Body of pancreas (tissue), 4 donors: ENCODE measurements around the gene PGD. TPM values are rescaled to one million over a fixed set of nuclear protein-coding genes. Genes with fewer than 3 reads are reported as not detected.
"Not testable (repeated sequence)": the region's sequence is repeated elsewhere in the genome, so short reads cannot be mapped to it uniquely, and the experiment has no call there.

Source experiments
- ATAC-seq: fragments of 150-250 bp; one replicate; pipeline ENCODE4 v1.9.1; 2016
- DNase-seq, 4 donors: peaks; one replicate each; pipeline ENCODE4 v3.0.0-alpha.2; 2019
- H3K27ac ChIP-seq, 4 donors: fragments of 200-600 bp; sonication (generic); 1 replicate in 3 of 4; 2 replicates in 1 of 4; pipeline versions ENCODE4 v1.5.1 to v1.6.1; 2016 to 2019; ENCODE audit warnings: mild to moderate bottlenecking in 1 of 4, mixed read lengths in 1 of 4, moderate library complexity in 1 of 4
- H3K27me3 ChIP-seq, 2 donors: fragments of 200-600 bp; sonication (generic); one replicate each; pipeline ENCODE4 v1.6.0; 2016; ENCODE audit warnings: mild to moderate bottlenecking in 1 of 2
- H3K36me3 ChIP-seq, 2 donors: fragments of 200-600 bp; sonication (generic); replicated peaks in 1 of 2; 2 replicates each; pipeline ENCODE4 v1.5.1; 2016; ENCODE audit warnings: low read depth in 2 of 2; ENCODE audit not compliant: insufficient read depth in 1 of 2
- H3K4me1 ChIP-seq: fragments of 200-600 bp; sonication (generic); one replicate; pipeline ENCODE4 v1.6.0; 2016
- H3K4me3 ChIP-seq, 2 donors: fragments of 200-600 bp; sonication (generic); 1 replicate in 1 of 2; 2 replicates in 1 of 2; pipeline ENCODE4 v1.5.1; 2016 to 2019
- H3K9me3 ChIP-seq, 3 donors: fragments of 200-600 bp; sonication (generic); 1 replicate in 2 of 3; 2 replicates in 1 of 3; pipeline ENCODE4 v1.5.1; 2016
- CTCF ChIP-seq, 7 experiments: fragments of 450-650 bp in 4 of 7; fragments of 200-600 bp in 3 of 7; sonication (generic) in 3 of 7; IDR thresholded peaks; one replicate each; pipeline ENCODE4 v1.5.1; 2016 to 2019; ENCODE audit warnings: antibody characterized with exemption in 7 of 7
- POLR2A ChIP-seq, 3 donors: fragments of 450-650 bp; IDR thresholded peaks; one replicate each; pipeline ENCODE4 v1.6.1; 2016; ENCODE audit warnings: antibody characterized with exemption in 3 of 3, mild to moderate bottlenecking in 2 of 3
- WGBS, 2 donors: methylation state at CpG; one replicate each; pipeline ENCODE4 v1.1.5; 2017; 5-methylcytosine and 5-hydroxymethylcytosine counted together
- intact Hi-C: fragments of 100-400 bp; cut with DNase I; formaldehyde crosslinking; loops from one replicate; pipeline ENCODE4 v1.15.1; 2023
- total RNA-seq, 2 donors: library from RNA; depleted of rRNA; stranded (reverse); fragments of >200 nt; gene quantifications; one replicate each; pipeline ENCODE4 v1.1.0, GENCODE V29; 2016

Gene PGD
- total RNA-seq, 2 donors from 2014 or later = 46.7 to 61.3 TPM

- Histone ChIP-seq H3K4me1 (no peaks in the 10 kb centered on the region), H3K27ac (no peak overlapping the region), H3K4me3 (no peak overlapping the region), H3K27me3 (no peaks in the 10 kb centered on the region), H3K36me3 (peaks cover 20 to 32% of the 10 kb centered on the region in 2 donors), H3K9me3 (no peaks in the 10 kb centered on the region)
- intact Hi-C loops = no loop called here
- DNase-seq (no peak), ATAC-seq (no peak)
- TF ChIP-seq POLR2A (IDR thresholded peaks at IDR 0.05) (no peak), CTCF (IDR thresholded peaks at IDR 0.05) (no peak)
- 82 to 90% methylated on average over 6 of the region's 6 CpGs for WGBS, 2 donors
These were observed 30.7 kb upstream of the PGD start for GRCh38 chr1:10368194-10368593.

GRCh38 chr1:10374442-10374860 is 24.4 kb upstream of the PGD start:
- Histone ChIP-seq H3K36me3 (peaks cover 23 to 30% of the 10 kb centered on the region in 2 donors), H3K4me1 (no peaks in the 10 kb centered on the region), H3K9me3 (no peaks in the 10 kb centered on the region), H3K27ac (no peak overlapping the region), H3K27me3 (no peaks in the 10 kb centered on the region), H3K4me3 (no peak overlapping the region)
- intact Hi-C loops = no loop called here
- DNase-seq = no peak
- WGBS, 2 donors = 76 to 82% methylated on average over 8 of the region's 8 CpGs
- TF ChIP-seq POLR2A (IDR thresholded peaks at IDR 0.05) (no peak), CTCF (IDR thresholded peaks at IDR 0.05) (no peak)
- no peak for ATAC-seq

- H3K27me3 ChIP-seq, intact Hi-C loops, H3K4me3 ChIP-seq, H3K9me3 ChIP-seq, H3K27ac ChIP-seq, H3K4me1 ChIP-seq: not testable (repeated sequence)
- peaks cover 7 to 20% of the 10 kb centered on the region in 2 donors for H3K36me3 ChIP-seq
- DNase-seq (peak; percentile 54 to 77 (median 69)), ATAC-seq (peak; percentile 79)
- 43 to 46% methylated on average over 11 to 14 of the region's 14 CpGs for WGBS, 2 donors
- peak; percentile 35 to 81 (median 67) for TF ChIP-seq CTCF (IDR thresholded peaks at IDR 0.05)
These were observed 21.4 kb upstream of the PGD start for GRCh38 chr1:10377365-10378029.

- 70 to 84% methylated on average over 15 of the region's 15 CpGs for WGBS, 2 donors
- intact Hi-C loops = no loop called here
- no peak for ATAC-seq
These were observed 20.6 kb upstream of the PGD start for GRCh38 chr1:10378081-10378841.

More at GRCh38 chr1:10378081-10378841, 20.6 kb upstream of the PGD start:
- TF ChIP-seq CTCF (IDR thresholded peaks at IDR 0.05) = no peak
- TF ChIP-seq POLR2A (IDR thresholded peaks at IDR 0.05) = no peak
- no peak overlapping the region for H3K27ac ChIP-seq
- no peak overlapping the region for H3K4me3 ChIP-seq
- no peaks in the 10 kb centered on the region for H3K9me3 ChIP-seq
- peak in 3 of 4 donors; percentile 17 to 43 (median 18) for DNase-seq
- no peaks in the 10 kb centered on the region for H3K4me1 ChIP-seq
- no peaks in the 10 kb centered on the region for H3K27me3 ChIP-seq
- peaks cover 7 to 20% of the 10 kb centered on the region in 2 donors for H3K36me3 ChIP-seq
